ENCODE results near the gene ZNF225.

DNA sequence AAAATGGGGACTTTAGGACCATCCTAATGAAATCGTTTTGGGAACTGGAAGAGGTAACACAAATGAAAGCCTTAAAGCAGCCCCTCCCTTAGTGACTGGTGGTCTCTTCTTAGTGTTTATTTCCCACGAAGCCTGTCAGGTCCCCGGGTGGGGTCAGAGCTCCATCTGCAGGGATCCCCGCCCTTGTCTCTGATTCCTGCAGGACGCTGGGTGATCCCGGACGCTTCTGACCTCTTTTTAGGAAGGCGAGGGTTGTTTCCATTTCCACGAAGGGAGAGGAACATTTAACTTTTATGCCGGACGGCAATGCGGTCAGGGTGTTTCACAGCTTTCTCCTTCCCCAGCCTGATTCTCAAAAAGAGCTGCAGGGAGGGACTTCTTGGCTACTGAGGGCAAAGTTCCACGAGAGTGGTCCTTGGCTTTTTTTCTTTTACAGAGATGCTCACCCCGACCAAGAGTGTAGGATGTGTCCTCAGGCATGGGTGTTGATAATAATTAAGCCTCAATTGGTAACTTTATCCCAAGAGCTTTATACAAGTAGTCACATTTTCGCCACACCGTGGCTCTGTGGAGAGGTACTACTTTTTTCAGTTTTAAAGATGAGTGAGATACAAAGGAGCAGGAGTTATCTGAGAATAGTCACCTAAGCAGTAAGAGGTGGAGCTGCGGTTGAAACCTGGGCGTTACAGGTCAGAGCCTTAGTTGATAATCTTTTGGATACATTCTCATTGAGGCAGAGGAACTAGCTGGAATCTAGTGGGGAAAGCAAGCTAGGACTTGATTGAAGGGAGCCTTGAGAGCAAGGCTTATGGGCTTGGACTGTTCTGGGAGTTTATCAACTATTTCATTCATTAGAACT, 40.4 kb upstream of the ZNF225 start:
- TF ChIP-seq ZNF23 (tag by site-specific recombination; IDR thresholded peaks at IDR 0.05; ENCODE audit: borderline replicate concordance) (no peak), KLF16 (tag by site-specific recombination; IDR thresholded peaks at IDR 0.05) (no peak), TCF7L2 (IDR thresholded peaks at IDR 0.05; ENCODE audit: borderline replicate concordance, low read depth, low read length) (no peak), ZNF274 (IDR thresholded peaks at IDR 0.05; ENCODE audit: low read length) (no peak), ZNF274 (tag by site-specific recombination; IDR thresholded peaks at IDR 0.05; ENCODE audit: borderline replicate concordance) (no peak), ZNF561 (tag by site-specific recombination; IDR thresholded peaks at IDR 0.05; ENCODE audit: borderline replicate concordance) (no peak), ZNF654 (tag by site-specific recombination; IDR thresholded peaks at IDR 0.05; ENCODE audit: low read depth) (peak; percentile 7; the same call in 1 of the 2 replicates), ZNF341 (tag by site-specific recombination; IDR thresholded peaks at IDR 0.05; ENCODE audit: low read depth) (no peak), YY1 (tag by site-specific recombination; IDR thresholded peaks at IDR 0.05) (no peak), ZNF555 (tag by site-specific recombination; conservative IDR thresholded peaks at IDR 0.05) (no peak), ZSCAN23 (tag by site-specific recombination; IDR thresholded peaks at IDR 0.05) (no peak), OVOL3 (tag by site-specific recombination; IDR thresholded peaks at IDR 0.05) (no peak)
- TF ChIP-seq, protein P1, sequence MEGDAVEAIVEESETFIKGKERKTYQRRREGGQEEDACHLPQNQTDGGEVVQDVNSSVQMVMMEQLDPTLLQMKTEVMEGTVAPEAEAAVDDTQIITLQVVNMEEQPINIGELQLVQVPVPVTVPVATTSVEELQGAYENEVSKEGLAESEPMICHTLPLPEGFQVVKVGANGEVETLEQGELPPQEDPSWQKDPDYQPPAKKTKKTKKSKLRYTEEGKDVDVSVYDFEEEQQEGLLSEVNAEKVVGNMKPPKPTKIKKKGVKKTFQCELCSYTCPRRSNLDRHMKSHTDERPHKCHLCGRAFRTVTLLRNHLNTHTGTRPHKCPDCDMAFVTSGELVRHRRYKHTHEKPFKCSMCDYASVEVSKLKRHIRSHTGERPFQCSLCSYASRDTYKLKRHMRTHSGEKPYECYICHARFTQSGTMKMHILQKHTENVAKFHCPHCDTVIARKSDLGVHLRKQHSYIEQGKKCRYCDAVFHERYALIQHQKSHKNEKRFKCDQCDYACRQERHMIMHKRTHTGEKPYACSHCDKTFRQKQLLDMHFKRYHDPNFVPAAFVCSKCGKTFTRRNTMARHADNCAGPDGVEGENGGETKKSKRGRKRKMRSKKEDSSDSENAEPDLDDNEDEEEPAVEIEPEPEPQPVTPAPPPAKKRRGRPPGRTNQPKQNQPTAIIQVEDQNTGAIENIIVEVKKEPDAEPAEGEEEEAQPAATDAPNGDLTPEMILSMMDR (tag by site-specific recombination; IDR thresholded peaks at IDR 0.05): no peak
- TF ChIP-seq, protein P2, sequence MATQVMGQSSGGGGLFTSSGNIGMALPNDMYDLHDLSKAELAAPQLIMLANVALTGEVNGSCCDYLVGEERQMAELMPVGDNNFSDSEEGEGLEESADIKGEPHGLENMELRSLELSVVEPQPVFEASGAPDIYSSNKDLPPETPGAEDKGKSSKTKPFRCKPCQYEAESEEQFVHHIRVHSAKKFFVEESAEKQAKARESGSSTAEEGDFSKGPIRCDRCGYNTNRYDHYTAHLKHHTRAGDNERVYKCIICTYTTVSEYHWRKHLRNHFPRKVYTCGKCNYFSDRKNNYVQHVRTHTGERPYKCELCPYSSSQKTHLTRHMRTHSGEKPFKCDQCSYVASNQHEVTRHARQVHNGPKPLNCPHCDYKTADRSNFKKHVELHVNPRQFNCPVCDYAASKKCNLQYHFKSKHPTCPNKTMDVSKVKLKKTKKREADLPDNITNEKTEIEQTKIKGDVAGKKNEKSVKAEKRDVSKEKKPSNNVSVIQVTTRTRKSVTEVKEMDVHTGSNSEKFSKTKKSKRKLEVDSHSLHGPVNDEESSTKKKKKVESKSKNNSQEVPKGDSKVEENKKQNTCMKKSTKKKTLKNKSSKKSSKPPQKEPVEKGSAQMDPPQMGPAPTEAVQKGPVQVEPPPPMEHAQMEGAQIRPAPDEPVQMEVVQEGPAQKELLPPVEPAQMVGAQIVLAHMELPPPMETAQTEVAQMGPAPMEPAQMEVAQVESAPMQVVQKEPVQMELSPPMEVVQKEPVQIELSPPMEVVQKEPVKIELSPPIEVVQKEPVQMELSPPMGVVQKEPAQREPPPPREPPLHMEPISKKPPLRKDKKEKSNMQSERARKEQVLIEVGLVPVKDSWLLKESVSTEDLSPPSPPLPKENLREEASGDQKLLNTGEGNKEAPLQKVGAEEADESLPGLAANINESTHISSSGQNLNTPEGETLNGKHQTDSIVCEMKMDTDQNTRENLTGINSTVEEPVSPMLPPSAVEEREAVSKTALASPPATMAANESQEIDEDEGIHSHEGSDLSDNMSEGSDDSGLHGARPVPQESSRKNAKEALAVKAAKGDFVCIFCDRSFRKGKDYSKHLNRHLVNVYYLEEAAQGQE (tag by site-specific recombination; IDR thresholded peaks at IDR 0.05): no peak
- TF ChIP-seq, protein P3, sequence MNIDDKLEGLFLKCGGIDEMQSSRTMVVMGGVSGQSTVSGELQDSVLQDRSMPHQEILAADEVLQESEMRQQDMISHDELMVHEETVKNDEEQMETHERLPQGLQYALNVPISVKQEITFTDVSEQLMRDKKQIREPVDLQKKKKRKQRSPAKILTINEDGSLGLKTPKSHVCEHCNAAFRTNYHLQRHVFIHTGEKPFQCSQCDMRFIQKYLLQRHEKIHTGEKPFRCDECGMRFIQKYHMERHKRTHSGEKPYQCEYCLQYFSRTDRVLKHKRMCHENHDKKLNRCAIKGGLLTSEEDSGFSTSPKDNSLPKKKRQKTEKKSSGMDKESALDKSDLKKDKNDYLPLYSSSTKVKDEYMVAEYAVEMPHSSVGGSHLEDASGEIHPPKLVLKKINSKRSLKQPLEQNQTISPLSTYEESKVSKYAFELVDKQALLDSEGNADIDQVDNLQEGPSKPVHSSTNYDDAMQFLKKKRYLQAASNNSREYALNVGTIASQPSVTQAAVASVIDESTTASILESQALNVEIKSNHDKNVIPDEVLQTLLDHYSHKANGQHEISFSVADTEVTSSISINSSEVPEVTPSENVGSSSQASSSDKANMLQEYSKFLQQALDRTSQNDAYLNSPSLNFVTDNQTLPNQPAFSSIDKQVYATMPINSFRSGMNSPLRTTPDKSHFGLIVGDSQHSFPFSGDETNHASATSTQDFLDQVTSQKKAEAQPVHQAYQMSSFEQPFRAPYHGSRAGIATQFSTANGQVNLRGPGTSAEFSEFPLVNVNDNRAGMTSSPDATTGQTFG (tag by site-specific recombination; IDR thresholded peaks at IDR 0.05; ENCODE audit: borderline replicate concordance): no peak

All from HEK293 (cell line).